ENCODE data around the gene ARHGEF26.

- TF ChIP-seq EZH2 (IDR thresholded peaks at IDR 0.05; ENCODE audit: low read depth, unreplicated experiment): no peak
- no peak for TF ChIP-seq POLR2AphosphoS5 (IDR thresholded peaks at IDR 0.05; ENCODE audit: low read depth)
These were observed 76.6 kb downstream of the ARHGEF26 start for GRCh38 chr3:154197751-154198150.

All from GM23338 (cell line).